NCI-H2196 treated with DMSO at 0.1 percent for 48 hours (cell line): Measurements from ENCODE around the gene PPIL6.

Experiments used
- DNase-seq: peaks from one replicate; lab custom pipeline; 2025; ENCODE audit not compliant: unreplicated experiment; lab: John Stamatoyannopoulos, UW

PPIL6 gene

DNA sequence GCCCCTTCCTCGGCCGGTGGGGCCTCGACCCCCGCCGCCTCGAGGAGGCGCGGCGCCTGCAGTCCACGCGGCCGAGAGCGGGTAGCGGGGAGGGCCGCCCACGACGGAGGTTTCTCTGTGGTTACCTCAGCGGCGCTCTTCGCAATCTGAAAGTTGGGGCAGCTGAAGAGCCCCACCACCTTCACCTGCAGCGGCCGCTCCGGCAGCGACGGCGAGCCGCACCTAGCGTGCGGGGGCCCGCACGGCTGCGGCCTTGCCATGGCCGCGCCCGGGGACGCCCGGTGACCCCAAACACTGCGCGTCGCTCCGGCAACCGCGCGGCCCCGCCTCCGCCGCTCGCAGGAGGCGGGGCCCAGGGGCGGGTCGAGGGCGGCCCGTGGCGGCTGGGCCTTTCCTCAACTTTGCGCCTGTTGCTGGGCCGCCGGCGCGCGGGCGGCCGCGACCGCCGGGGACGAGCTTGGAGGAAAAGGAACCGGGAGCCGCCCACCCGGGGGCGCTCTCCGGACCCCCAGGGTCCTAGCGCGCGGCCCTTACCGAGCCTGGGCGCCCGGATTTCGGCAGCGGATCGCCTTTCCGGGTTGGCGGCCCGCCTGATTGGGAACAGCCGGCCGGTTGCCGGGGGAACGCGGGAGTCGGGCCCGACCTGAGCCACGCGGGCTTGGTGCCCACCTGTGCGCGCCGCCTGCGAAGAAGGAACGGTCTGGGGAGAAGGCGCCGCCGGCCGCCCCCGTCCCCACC lies at the start of gene PPIL6, which contains the start of gene SMPD2:
PPIL6 (minus strand) TSS at position 298 of the 738 bp plus-strand sequence; CDS start at position 260, 38 bp downstream.
SMPD2 (plus strand) TSS at position 394 of the 738 bp plus-strand sequence. CDS start 398 bp downstream, outside the sequence.
- DNase-seq: peak; percentile 81

DNA sequence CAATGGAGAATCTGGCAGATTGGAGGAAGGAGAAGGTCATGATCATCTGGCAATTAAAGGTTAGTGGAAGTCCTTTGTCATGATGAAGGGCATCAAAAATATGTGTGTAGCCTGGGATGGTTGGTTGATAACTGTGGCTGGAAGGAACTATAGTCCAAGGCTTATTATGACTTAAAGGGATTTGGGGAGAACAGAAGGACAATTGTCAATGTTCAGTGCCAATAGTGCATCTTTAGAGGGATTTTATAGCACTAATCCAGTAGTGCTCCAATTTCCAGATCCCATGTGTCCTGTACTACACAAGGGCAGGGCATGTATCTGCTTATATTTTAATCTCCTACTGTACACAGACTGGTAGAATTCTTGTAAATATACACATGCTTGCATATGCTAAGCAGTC lies 47.6 kb upstream of the PPIL6 start:
- no peak for DNase-seq

DNA sequence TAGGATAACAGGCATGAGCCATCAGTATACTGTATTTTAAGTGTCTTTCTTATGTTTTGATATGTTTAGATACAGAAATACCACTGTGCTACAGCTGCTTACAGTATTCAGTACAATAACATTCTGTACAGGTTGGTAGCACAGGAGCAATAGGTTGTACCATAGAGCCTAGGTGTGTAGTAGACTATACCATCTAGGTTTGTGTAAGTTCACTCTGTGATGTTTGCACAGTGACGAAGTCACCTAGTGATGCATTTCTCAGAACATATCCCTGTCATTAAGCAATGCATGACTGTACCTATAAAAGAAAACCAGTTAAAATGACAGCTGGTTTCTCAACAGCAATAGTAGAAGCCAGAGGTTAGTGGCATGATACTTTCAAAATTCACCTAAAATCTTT lies 45.6 kb upstream of the PPIL6 start:
- no peak for DNase-seq

DNA sequence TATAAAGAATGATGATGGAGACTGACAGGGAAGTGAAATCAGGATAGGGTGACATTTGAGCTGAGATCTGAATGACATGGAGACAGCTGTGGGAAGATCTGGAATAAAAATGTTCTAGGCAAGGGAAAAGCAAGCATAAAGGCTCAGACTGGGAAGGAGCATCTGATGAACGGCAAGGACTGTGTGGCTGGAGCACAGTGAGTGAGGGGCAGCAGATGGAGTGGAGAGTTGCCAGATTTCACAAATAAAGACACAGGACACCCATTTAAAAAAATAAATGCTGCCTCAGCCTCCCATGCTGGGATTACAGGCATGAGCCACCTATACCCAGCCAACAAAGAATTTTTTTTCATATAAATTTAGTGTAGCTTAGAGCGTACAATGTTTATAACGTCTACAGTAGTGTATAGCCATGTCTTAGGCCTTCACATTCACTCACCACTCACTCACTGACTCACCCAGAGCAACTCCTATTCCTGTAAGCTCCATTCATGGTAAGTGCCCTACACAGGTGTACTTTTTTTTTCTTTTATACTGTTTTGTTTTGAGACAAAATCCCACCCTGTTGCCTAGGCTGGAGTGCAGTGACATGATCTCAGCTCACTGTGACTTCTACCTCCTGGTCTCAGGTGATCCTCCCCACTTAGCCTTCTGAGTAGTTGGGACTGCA lies 45.0 kb upstream of the PPIL6 start:
- no peak for DNase-seq

DNA sequence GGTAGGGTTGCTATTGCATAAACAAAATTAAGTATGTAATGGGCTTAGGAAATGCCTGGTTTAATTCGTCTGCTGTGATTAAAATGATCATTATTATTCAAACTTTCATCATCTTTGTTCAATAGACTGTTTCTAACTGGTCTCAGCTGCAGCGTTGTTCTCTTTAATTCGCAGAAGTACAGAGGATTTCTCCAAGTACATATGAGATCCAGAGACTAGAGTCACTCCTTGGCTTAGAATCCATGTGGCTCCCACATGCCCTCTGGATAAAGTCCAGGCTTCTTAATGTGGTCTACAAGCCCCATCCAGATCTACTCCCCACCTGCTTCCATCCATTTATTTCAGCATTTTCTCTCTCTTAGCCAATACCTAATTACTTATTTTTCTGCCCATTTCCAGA lies 43.7 kb upstream of the PPIL6 start:
- no peak for DNase-seq

DNA sequence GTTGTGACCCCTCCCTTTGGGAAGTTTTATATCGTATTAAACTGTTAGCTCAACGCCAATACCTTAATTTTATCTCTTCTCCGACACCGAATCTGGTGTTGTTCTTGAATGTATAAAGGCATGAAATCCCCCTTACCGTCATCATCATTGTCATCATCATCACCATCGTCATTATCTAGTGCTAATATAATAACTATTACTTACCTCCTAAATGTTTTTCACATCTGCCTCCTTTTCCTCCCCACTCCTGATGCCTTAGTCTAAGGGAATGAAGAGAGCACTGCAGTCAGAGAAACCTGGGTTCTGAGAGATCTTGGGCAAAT lies 43.3 kb upstream of the PPIL6 start:
- no peak for DNase-seq

DNA sequence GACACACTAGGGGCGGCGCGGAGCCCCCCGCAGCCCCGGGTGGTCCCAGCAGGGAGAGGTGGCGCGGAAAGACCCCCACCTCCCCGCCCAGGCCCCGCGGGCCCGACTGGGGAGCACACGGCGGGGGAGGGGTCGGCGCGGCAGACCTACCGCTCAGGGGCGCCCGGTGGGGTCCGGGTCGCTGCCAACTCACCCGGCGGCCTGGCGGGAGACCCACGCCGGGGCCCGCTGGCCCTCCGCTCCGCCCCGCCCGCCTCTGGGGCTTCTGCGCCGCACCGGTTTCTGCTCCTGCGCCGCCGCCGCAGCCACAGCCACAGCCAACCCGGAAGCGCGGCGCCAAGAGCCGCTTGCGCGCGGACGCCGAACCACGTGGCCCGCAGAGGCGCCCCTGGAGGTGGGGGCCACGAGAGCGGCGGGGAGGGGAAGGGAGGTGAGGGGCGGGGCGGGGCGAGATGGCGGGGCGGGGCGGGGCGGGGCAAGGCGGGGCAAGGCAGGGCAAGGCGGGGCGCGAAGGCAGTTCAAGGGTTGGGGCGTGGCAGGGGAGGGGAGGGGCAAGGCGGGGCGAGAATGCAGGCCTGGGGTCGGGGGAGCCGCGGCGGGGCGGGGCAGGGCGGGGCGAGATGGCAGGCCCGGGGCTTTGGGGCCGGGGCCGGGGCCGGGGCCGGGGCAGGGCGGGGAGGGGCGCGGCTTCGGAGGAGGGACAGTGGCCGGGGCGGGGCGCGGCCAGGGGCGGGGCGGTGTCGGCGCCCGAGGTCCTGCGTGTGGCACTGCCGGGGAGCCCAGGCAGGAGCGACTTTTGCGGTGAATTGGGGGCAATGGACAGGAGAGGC lies 42.7 kb upstream of the PPIL6 start, which contains the start of gene ZBTB24:
ZBTB24 (minus strand) TSS at position 315 of the 830 bp plus-strand sequence. CDS start 1,193 bp downstream, outside the sequence.
- peak; percentile 80 for DNase-seq

DNA sequence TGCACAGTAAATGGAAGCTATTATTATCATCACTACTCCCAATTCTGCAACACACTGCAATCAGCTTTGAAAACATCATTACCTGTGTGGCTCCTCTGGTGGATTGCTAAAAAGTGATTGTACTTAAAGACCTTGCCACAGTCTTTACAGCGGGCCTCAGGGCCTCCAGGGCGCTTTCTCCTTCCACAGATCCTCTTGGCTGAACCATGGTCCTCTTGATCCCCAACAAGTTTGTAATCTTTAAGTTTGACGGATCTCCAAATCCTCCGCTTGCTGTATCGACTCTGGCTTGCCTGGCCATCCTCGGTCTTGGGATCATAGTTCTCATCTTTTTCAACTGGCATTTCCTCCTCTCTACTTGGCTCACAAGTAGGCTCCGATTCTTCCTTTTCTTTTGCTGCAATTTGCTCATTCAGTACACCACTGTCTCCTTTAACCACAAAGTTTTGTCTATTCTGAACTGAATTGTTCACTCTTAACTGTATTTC lies 40.6 kb upstream of the PPIL6 start:
- no peak for DNase-seq

DNA sequence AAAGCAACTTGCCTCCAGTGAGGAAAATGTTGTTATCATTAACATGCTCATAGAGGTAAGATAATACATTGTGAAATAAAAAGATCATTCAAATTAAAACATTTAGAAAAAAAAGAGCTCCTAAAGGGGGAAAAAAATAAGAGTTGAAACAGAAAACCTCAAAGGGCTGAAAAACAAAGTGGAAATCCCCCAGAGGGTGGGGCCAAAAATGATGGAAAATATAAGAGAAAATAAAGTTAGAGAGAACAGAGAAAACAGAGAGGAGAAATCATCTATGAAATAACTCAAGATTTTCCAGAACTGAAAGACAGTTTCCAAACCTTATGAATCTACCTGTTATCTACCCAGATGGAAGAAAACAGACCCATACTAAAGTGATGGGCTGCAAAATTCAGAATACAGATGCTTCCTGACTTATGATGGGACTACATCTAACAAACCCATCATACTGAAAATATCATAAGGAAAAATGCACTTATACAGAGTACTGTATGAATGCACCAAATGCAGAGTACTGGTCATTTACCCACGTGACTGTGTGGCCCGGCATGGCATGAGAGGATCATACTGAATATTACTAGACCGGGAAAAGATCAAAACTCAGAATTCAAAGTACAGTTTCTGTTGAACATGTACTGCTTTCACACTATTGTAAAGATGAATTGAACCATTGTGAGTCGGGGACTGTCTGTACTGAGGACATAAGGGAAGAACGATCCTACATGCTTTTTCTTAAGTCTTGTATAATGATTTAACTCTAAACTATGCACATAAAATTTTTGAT lies 38.6 kb upstream of the PPIL6 start:
- no peak for DNase-seq

DNA sequence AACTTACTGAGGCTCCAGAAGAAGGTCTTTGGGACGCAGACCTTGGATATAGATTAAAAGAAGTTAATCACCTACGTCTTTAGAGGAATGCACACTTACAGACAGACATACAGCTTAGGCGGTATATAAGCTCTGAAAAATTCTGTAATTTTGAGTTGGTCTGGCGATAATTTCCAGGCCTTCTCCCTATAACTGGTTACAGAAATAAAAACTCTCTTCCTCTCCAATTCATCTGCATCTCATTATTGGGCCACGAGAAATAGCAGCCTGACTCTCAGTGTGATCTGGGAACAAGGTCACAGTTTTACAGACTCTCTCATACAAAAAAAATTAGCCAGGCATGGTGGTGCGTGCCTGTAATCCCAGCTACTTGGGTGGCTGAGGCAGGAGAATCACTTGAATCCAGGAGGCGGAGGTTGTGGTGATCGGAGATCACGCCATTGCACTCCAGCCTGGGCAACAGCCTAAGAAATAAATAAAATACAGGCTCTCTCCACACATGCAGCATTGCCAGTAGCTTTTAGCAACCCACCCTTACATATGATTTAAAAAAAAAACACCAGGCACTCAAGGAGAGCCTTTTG lies 37.9 kb upstream of the PPIL6 start:
- no peak for DNase-seq

DNA sequence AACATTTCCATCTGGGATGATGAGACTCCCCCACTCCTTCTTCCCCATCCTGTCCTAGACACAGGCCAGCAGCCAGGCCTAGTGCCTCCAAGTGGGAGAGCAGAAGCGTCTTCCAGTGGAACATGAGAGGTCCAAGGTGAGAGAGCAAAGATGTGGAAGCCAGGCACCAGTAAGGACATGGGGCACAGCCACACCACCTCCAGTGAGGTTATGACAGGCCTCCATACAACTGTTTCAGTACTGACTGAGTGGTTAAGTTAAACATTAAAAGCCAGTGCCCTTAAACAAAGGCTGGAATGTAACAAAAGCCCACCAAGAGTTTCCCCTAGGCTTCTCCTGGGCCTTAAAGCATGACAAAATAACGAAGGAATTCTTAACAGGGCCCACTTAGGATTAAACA lies 37.3 kb upstream of the PPIL6 start:
- DNase-seq: no peak

DNA sequence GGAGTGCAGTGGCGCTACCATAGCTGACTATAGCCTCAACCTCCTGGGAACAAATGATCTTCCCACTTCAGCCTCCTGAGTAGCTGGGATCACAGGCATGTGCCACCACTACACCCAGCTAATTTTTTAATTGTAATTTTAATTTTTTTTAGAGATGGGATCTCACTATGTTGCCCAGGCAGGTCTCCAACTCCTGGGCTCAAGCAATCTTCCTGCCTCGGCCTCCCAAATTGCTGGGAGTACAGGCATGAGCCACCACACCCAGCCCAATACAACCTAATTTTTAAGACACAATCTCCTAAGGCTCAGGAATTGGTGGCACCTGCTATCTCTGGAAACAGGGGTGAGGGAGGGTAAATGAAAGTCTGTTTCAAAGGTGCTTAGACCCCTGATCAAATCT lies 36.8 kb upstream of the PPIL6 start:
- no peak for DNase-seq

DNA sequence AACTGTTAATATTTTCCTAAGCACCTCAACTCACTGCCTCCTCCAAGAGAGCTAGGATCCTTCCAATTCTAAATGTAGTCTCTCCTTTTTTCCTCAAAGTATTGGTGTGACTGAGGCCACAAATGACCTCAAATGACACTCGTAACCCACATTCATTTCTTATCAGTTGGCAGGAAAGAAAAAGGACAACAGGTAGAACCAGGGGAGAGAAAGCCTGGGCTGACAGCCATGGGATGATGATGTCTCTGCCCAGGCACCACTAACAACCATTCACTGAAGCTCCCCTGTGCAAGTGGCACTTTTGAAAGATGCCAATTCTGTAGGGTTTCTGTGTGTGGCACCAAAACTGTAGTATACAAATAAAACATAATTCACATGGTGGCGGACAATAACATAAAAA lies 35.2 kb upstream of the PPIL6 start:
- no peak for DNase-seq

DNA sequence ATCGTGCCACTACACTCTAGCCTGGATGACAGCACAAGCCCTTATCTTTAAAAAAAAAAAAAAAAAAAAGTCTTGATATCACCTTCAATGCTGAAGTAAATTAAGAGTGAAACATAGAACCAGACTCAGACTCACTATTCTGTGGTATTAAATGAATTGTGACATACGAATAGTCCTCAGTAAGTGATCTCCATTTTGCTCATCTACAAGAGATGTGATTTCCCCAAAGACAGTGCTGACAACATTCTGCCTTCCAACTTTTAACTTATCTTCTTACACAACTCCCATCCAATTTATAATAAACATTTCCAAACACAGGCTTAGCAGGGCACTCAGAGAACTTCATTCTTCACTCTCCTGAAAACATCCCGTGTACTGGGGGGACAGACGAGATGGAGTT lies 34.6 kb upstream of the PPIL6 start:
- no peak for DNase-seq

DNA sequence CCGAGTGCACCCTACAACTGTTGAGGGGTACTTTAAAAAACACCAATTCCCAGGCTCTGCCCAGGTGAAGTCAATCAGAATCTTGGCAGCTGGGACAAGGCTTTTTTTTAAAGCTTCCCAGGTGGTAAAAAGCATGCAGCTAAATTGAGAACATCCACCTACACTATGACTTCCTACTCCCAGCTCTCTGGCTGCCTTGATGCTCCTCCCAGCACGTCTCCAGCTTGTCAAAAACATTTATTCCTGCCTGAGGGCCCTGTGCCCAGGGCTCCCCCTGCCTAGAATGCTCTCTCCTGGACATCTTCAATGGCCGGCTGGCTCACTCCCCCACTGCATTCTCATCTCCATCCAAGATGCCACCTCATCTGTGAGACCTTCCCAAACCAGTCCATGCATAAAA lies 32.7 kb upstream of the PPIL6 start:
- no peak for DNase-seq

DNA sequence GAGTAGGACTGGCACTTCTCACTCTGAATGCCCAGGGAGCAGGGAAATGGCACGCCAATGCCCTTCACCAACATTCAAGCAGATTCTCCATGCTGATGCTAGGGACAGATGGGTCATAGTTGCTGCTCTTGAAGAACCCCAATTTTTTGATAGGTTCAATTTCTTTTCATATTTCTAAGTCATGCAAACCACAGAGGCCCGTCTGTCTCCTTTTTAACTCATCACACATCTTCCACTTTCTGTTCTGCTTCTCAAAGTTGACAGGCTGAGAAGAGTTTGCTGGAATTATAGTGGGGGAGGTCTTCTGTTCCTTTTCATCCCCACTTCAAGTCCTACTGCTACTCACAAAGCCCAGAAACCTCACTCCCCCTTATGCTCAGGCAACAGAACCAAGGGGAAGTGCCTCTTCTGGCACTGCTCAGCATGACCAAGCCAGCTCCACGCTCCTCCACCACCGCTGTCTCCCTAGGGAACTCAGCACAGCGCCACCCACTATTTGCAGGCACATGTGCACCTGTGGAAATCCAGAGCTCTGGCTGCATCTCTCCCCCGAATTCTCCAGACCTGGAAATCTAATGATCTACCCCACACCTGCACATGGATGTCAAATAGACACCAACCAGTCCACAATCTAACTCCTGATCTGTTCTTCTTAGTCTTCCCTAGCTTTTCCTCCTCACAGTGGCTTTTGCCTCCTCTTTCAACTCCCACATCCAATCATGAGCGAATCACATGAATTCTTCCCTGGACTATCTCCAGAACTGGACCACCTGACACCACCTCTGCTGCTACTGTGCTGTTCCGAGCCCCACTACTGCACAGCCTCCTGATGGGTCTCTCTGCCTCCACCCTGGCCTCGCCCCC lies 31.9 kb upstream of the PPIL6 start:
- DNase-seq: no peak

DNA sequence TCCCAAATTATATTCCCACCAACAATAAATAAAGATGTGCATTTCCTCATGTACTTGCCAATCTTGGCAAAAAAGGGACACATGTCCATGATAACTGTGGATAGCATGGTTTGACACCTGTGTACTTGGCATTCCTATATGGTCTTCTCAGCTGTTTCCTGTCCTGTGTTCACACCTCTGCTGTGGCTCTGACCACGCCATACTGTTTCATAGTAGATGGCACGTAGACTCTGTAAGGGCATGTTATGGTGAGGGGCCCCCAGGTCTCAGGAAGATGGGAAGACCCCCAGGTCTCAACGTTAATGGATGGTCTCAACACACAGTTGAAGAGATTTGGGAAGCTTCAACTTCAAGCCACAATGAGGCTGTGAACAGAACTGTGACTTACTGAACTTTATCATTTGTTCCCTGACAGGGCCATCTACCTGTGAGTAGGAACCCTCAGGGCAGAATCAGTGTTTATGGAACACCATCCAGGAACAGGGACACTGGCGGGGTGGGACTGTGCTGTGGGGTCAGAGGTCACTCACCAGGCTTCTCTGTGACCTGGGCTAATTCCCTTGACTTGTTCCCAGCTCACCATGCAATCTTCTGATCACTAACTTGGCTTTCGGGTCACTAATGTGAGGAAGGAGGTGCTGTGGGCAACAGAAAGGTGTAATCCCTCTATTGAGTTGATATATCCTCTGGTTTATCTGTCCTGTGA lies 30.8 kb upstream of the PPIL6 start:
- no peak for DNase-seq

DNA sequence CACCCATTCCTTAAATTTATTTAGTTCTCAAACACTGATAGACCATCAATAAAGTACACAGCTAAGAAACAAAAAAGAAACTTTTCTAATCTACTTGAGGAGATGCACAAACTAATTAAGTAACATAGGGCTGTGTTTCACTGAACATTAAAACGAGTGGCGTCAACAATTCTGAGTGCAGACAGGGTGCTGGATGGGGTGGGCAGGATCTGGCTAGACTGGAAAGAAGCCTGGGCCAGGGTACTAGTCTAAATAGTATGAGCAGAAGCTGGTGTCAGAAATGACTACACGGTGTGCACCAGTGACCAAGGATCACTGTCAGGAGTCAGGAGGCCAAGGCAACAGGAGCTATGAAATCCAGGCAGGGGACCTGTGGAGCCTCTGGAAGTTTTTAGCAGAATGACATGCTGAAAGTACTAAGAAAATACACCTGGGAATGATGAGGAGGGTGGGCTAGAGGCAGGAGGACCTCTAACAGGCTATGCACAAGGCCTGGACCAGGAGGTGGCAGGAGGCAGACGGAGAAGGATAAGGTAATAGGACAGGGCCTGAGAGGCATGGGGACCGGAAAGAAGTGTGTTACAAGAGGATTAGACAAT lies 29.3 kb upstream of the PPIL6 start:
- no peak for DNase-seq
